MCF 10A (cell line): Measurements from ENCODE around the gene CAMTA1. TPM values are rescaled to one million over a fixed set of nuclear protein-coding genes. Genes with fewer than 3 reads are reported as not detected.

Experiments used
- BruUV-seq: library from RNA; stranded (reverse); fragments of 400-500 nt; replicated peaks from 2 replicates; lab custom pipeline; 2021; lab: Mats Ljungman, UMichigan
- CTCF ChIA-PET: fragments of 300-600 bp; sonication (Branson Sonifier 250); formaldehyde crosslinking; extraction: SDS; loops from one replicate; lab custom pipeline; 2021; ENCODE audit warnings: antibody characterized with exemption, inconsistent platforms; lab: Yijun Ruan, JAX
- POLR2A ChIA-PET: fragments of 300-600, 350-650 bp; sonication (Branson Sonifier 250); formaldehyde crosslinking; extraction: SDS; loops from one replicate; lab custom pipeline; 2020; ENCODE audit warnings: antibody characterized with exemption, inconsistent platforms; lab: Yijun Ruan, JAX
- DNase-seq: peaks from one replicate; pipeline ENCODE4 v3.0.0-alpha.2; 2018; ENCODE audit not compliant: unreplicated experiment
- H3K27ac Mint-ChIP-seq: one replicate; pipeline ENCODE4 v1.8.0; 2022; ENCODE audit warnings: mild to moderate bottlenecking, low read depth, mixed read lengths; ENCODE audit not compliant: unreplicated experiment
- H3K27me3 Mint-ChIP-seq: one replicate; pipeline ENCODE4 v1.8.0; 2022; ENCODE audit warnings: mixed read lengths; ENCODE audit not compliant: insufficient read depth, unreplicated experiment
- H3K36me3 Mint-ChIP-seq: one replicate; pipeline ENCODE4 v1.8.0; 2022; ENCODE audit warnings: mild to moderate bottlenecking, moderate library complexity, mixed read lengths; ENCODE audit not compliant: insufficient read depth, unreplicated experiment
- H3K4me1 Mint-ChIP-seq: one replicate; pipeline ENCODE4 v1.8.0; 2022; ENCODE audit warnings: mixed read lengths; ENCODE audit not compliant: insufficient read depth, unreplicated experiment
- H3K4me3 Mint-ChIP-seq: one replicate; pipeline ENCODE4 v1.8.0; 2022; ENCODE audit warnings: mild to moderate bottlenecking, moderate library complexity, mixed read lengths; ENCODE audit not compliant: unreplicated experiment
- H3K9me3 Mint-ChIP-seq: one replicate; pipeline ENCODE4 v1.8.0; 2022; ENCODE audit warnings: mixed read lengths; ENCODE audit not compliant: unreplicated experiment
- CTCF ChIP-seq: fragments of 200-600 bp; IDR thresholded peaks from one replicate; pipeline ENCODE4 v1.8.0; 2022; ENCODE audit warnings: antibody characterized with exemption, mild to moderate bottlenecking; ENCODE audit not compliant: unreplicated experiment
- intact Hi-C: fragments of 100-400 bp; cut with micrococcal nuclease; formaldehyde crosslinking; loops from 2 replicates; pipeline ENCODE4 v1.14.1; 2022
- total RNA-seq: library from RNA; stranded (reverse); gene quantifications from 2 replicates; pipeline ENCODE4 v1.2.3, GENCODE V29; 2022

The CAMTA1 gene
- total RNA-seq, 1 experiment from 2014 or later: 74.1 TPM

DNA sequence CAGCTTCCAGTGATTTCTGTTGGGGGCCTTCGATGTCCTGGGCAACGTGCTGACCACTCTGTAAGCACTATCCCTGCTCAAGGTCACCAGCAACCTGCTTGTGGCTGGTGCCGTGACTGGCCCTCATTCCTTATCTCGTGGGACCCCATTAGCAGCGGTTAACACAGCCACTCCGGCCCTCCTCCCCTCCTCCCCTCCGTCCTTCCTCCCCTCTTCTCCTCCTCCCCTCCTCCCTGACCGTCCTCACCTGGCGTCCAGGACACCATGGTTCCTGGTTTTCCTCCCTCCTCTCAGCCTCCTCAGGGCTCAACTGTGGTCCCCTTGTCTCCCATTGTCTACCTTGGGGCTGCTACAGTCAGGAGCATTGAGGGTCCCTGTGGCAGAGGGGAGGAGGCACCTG is 157.7 kb downstream of the CAMTA1 start:
- H3K27ac Mint-ChIP-seq: no peak overlapping the region
- DNase-seq: no peak
- POLR2A ChIA-PET: no interaction called here
- intact Hi-C loops: no loop called here
- H3K4me3 Mint-ChIP-seq: no peak overlapping the region
- no TSS peak for BruUV-seq
- CTCF ChIA-PET: no interaction called here
- H3K4me1 Mint-ChIP-seq: no peaks in the 10 kb centered on the region
- H3K9me3 Mint-ChIP-seq: no peaks in the 10 kb centered on the region
- no peak for TF ChIP-seq CTCF
- H3K27me3 Mint-ChIP-seq: no peaks in the 10 kb centered on the region
- H3K36me3 Mint-ChIP-seq: no peaks in the 10 kb centered on the region

GRCh38 chr1:6944434-6944833 is 159.2 kb downstream of the CAMTA1 start:
- CTCF ChIA-PET: no interaction called here
- Mint-ChIP-seq H3K4me3 (no peak overlapping the region), H3K36me3 (no peaks in the 10 kb centered on the region), H3K4me1 (no peaks in the 10 kb centered on the region), H3K27me3 (no peaks in the 10 kb centered on the region), H3K27ac (no peak overlapping the region), H3K9me3 (no peaks in the 10 kb centered on the region)
- intact Hi-C loops: no loop called here
- DNase-seq: no peak
- TF ChIP-seq CTCF: no peak
- POLR2A ChIA-PET: interaction anchor here (0.6 kb wide), 1 partner anchor 110 kb away, joined by 3 read pairs; no protein-coding TSS in a partner anchor
- BruUV-seq: no TSS peak

GRCh38 chr1:6947952-6948351 is 162.7 kb downstream of the CAMTA1 start:
- H3K36me3 Mint-ChIP-seq: no peaks in the 10 kb centered on the region
- no peaks in the 10 kb centered on the region for H3K4me1 Mint-ChIP-seq
- BruUV-seq: no TSS peak
- no peak for DNase-seq
- ChIA-PET CTCF (interaction anchor here (0.6 to 0.7 kb wide), 2 partner anchors 44 to 122 kb away, joined by 5 to 6 read pairs; no protein-coding TSS in a partner anchor), POLR2A (no interaction called here)
- no peak overlapping the region for H3K4me3 Mint-ChIP-seq
- no peaks in the 10 kb centered on the region for H3K9me3 Mint-ChIP-seq
- H3K27me3 Mint-ChIP-seq: no peaks in the 10 kb centered on the region
- no peak overlapping the region for H3K27ac Mint-ChIP-seq
- no peak for TF ChIP-seq CTCF
- intact Hi-C loops: no loop called here

DNA sequence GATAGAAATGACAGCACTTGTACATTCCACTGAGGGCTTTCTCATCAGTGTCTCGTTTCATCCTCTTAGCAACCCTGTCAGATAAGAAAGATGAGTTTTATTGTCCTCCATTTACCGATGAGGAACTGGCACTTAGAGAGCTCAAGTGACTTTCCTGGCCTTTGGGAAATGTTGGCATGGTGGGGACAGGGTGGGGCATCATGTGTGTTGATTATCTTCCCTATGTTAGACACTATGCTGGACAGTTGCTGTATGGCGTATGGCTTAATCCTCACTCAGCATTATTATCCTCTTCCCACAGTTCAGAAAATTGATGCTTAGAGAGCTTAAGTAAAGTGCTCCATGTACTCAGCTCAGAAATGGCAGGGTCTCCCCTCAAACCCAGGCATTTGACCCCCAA is 163.2 kb downstream of the CAMTA1 start:
- Mint-ChIP-seq H3K4me3 (no peak overlapping the region), H3K27ac (no peak overlapping the region), H3K4me1 (no peaks in the 10 kb centered on the region), H3K36me3 (no peaks in the 10 kb centered on the region), H3K9me3 (no peaks in the 10 kb centered on the region), H3K27me3 (no peaks in the 10 kb centered on the region)
- intact Hi-C loops: no loop called here
- BruUV-seq: no TSS peak
- ChIA-PET POLR2A (no interaction called here), CTCF (interaction anchor here (0.6 to 0.7 kb wide), 3 partner anchors 44 to 122 kb away, joined by 3 to 6 read pairs (median 5); no protein-coding TSS in a partner anchor)
- TF ChIP-seq CTCF: no peak
- DNase-seq: no peak
